ENCODE results near the gene LVRN.

- TF ChIP-seq CTCF (conservative IDR thresholded peaks at IDR 0.05; ENCODE audit: low read depth, low read length) (no peak), POLR2A (IDR thresholded peaks at IDR 0.05; ENCODE audit: low read depth, low read length) (no peak)
Measured at GRCh38 chr5:115968770-115969169, 6.5 kb downstream of the LVRN start.
